Stimulated activated CD4-positive, alpha-beta T cell treated with anti-CD3 and anti-CD28 coated beads, Interleukin-15, amount 100 ng/mL, for 48 hours (primary cell): ENCODE data around the gene SFMBT2.

Experiments
- DNase-seq, 2 donors: peaks; one replicate each; pipeline ENCODE4 v3.0.0-alpha.2; 2020; ENCODE audit warnings: low read depth in 2 of 2

SFMBT2 gene

GRCh38 chr10:7264313-7264756 lies 146.5 kb downstream of the SFMBT2 start:
- no peak for DNase-seq

- DNase-seq: no peak
Observed at GRCh38 chr10:7263616-7264015, 147.2 kb downstream of the SFMBT2 start.

- no peak for DNase-seq
Observed at GRCh38 chr10:7261351-7261750, 149.5 kb downstream of the SFMBT2 start.

GRCh38 chr10:7260912-7261311 lies 149.9 kb downstream of the SFMBT2 start:
- DNase-seq: no peak

GRCh38 chr10:7260412-7260900 lies 150.4 kb downstream of the SFMBT2 start:
- DNase-seq: no peak

- peak; percentile 51 to 59 for DNase-seq
Observed at GRCh38 chr10:7258948-7259523, 151.8 kb downstream of the SFMBT2 start.

- no peak for DNase-seq
Observed at GRCh38 chr10:7255517-7255916, 155.3 kb downstream of the SFMBT2 start.

GRCh38 chr10:7251696-7252465 lies 159.0 kb downstream of the SFMBT2 start:
- DNase-seq: no peak

- no peak for DNase-seq
Observed at GRCh38 chr10:7250236-7250635, 160.6 kb downstream of the SFMBT2 start.

- DNase-seq: no peak
Observed at GRCh38 chr10:7248585-7249164, 162.2 kb downstream of the SFMBT2 start.

GRCh38 chr10:7248148-7248547 lies 162.7 kb downstream of the SFMBT2 start:
- no peak for DNase-seq

- no peak for DNase-seq
Observed at GRCh38 chr10:7245505-7245904, 165.3 kb downstream of the SFMBT2 start.

GRCh38 chr10:7243873-7244272 lies 167.0 kb downstream of the SFMBT2 start:
- DNase-seq: no peak

- DNase-seq: no peak
Observed at GRCh38 chr10:7243139-7243538, 167.7 kb downstream of the SFMBT2 start.

- no peak for DNase-seq
Observed at GRCh38 chr10:7239312-7239985, 171.4 kb downstream of the SFMBT2 start.

GRCh38 chr10:7235376-7235775 lies 175.5 kb downstream of the SFMBT2 start:
- DNase-seq: no peak

- no peak for DNase-seq
Observed at GRCh38 chr10:7234109-7234508, 176.7 kb downstream of the SFMBT2 start.

- no peak for DNase-seq
Observed at GRCh38 chr10:7233259-7233991, 177.4 kb downstream of the SFMBT2 start.

GRCh38 chr10:7231509-7232414 lies 179.1 kb downstream of the SFMBT2 start:
- no peak for DNase-seq

- DNase-seq: no peak
Observed at GRCh38 chr10:7230951-7231350, 179.9 kb downstream of the SFMBT2 start.

GRCh38 chr10:7230036-7230435 lies 180.8 kb downstream of the SFMBT2 start:
- no peak for DNase-seq
